Right lobe of liver (tissue), 4 donors: ENCODE measurements around the gene NUMA1.

Experiments
- POLR2A ChIP-seq: fragments of 450-650 bp; IDR thresholded peaks from one replicate; pipeline ENCODE4 v1.6.1; 2017; ENCODE audit warnings: antibody characterized with exemption, mild to moderate bottlenecking
- TF ChIP-seq, protein P1 (sequence below), 4 donors: fragments of 200-600 bp in 3 of 4; fragments of 450-650 bp in 1 of 4; IDR thresholded peaks; one replicate each; pipeline versions ENCODE4 v1.5.1 to v1.8.0; 2016 to 2022; ENCODE audit warnings: antibody characterized with exemption in 4 of 4, mild to moderate bottlenecking in 2 of 4
- donor health status: DM: no; HTN: no; CAD: no.
- donor health status: DM: no; HTN: no; CAD: no.
- donor health status: DM: no; HTN: yes; CAD: no.

DNA sequence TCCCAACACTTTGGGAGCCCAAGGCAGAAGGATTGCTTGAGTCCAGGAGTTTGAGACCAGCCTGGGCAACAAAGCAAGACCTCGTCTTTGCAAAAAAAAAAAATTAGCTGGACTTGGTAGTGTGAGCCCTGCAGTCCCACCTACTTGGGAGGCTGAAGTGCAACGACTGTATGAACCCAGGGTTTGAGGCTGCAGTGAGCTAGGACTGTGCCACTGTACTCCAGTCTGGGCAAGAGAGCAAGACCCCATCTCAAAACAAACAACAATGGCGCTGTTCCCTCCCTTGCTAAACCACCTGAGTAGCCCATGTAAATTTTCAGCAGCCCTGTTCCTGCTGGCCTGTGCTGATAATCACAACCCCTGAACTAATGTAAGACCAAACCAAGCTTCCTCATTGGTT lies 19.7 kb upstream of the NUMA1 start:
- TF ChIP-seq, protein P1, sequence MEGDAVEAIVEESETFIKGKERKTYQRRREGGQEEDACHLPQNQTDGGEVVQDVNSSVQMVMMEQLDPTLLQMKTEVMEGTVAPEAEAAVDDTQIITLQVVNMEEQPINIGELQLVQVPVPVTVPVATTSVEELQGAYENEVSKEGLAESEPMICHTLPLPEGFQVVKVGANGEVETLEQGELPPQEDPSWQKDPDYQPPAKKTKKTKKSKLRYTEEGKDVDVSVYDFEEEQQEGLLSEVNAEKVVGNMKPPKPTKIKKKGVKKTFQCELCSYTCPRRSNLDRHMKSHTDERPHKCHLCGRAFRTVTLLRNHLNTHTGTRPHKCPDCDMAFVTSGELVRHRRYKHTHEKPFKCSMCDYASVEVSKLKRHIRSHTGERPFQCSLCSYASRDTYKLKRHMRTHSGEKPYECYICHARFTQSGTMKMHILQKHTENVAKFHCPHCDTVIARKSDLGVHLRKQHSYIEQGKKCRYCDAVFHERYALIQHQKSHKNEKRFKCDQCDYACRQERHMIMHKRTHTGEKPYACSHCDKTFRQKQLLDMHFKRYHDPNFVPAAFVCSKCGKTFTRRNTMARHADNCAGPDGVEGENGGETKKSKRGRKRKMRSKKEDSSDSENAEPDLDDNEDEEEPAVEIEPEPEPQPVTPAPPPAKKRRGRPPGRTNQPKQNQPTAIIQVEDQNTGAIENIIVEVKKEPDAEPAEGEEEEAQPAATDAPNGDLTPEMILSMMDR (IDR thresholded peaks at IDR 0.05), result no peak
- TF ChIP-seq POLR2A, result no peak
